GM18520 (cell line): ENCODE measurements around the gene CES4A.
"Not testable (repeated sequence)": the region's sequence is repeated elsewhere in the genome, so short reads cannot be mapped to it uniquely, and the experiment has no call there.

Experiments
- ATAC-seq: cut with Tn5 transposase; IDR thresholded peaks from one replicate; pipeline ENCODE4 v1.9.1; 2021; ENCODE audit not compliant: unreplicated experiment

CES4A gene

DNA sequence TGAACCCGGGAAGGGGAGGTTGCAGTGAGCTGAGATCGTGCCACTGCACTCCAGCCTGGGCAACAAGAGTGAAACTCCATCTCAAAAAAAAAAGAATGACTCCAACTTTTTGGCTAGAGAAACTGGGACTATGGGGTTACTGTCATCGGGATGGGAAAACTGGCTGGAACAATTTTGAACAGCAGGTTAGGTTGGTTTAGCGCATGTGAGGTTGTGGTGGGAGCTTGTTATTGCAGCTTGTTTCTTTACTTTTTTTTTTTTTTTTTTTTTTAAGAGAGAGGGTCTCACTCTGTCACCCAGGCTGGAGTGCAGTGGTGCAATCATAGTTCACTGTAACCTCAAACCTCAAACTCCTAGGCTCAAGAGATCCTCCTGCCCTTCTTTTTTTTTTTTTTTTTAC lies 53.1 kb downstream of the CES4A start:
- not testable (repeated sequence) for ATAC-seq

DNA sequence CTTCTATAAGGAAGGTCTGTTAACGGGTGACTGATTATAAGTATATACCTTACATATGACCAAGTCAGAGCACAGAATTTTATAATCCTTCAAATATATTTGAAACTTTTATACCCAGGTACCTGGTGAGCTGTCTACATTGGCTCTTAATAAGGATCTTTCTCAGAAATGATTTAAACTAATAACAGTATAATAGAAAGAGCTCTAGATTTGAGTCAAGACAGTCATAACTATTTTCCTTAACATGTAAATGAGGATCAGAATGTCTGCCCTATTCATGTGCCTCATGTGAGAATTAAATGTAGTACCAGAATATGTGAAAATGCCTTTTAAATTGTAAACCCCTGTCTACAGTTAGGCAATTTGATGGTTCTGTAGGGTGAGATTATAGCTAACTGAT lies 55.0 kb downstream of the CES4A start:
- no peak for ATAC-seq

GRCh38 chr16:67050796-67051195 lies 62.4 kb downstream of the CES4A start:
- ATAC-seq: no peak

GRCh38 chr16:67052399-67052798 lies 64.0 kb downstream of the CES4A start:
- no peak for ATAC-seq

GRCh38 chr16:67053767-67054334 lies 65.5 kb downstream of the CES4A start:
- no peak for ATAC-seq

- ATAC-seq: no peak
These were observed 66.5 kb downstream of the CES4A start for GRCh38 chr16:67054901-67055300.

GRCh38 chr16:67055712-67056487 lies 67.5 kb downstream of the CES4A start:
- ATAC-seq: peak; percentile 72
